GM18517 (cell line): ENCODE results near the gene TUBGCP6.
"Not testable (repeated sequence)": the region's sequence is repeated elsewhere in the genome, so short reads cannot be mapped to it uniquely, and the experiment has no call there.

ENCODE experiments used
- ATAC-seq: cut with Tn5 transposase; IDR thresholded peaks from one replicate; pipeline ENCODE4 v1.9.1; 2021; ENCODE audit warnings: mild to moderate bottlenecking, moderate library complexity; ENCODE audit not compliant: unreplicated experiment

The TUBGCP6 gene

DNA sequence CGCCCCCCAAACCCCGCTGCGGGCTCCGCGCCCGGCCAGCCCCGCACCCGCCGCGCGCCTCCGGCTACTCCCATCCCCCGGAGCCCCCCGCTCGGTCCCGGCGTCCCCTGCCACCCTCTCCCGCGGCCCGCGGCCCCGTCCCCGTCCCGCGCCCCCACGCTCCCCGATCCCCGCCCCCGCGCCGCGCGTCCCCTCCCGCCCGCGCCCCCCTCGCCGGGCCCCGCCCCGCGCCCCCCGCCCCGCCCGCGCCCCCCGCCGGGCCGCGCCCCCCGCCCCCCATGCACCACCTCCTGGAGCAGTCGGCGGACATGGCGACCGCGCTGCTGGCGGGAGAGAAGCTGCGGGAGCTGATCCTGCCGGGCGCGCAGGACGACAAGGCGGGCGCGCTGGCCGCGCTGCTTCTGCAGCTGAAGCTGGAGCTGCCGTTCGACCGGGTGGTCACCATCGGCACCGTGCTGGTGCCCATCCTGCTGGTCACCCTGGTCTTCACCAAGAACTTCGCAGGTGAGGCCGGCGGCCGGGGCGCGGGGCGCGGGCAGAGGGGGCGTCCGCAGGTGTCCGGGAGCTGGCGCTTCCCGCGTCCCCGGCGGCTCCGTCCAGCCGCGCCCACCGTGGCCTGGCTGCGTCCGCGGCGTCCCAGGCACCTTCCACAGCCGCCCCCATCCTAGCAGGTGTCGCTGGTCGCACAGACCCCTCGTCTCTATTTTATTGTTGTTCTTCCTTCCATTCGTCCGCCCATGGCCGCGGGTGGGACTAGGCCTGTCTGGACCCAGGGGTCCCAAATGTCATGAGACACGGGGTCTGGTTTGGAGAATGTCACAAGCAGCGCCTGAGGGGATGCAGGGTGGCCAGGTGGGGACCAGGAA is 74.1 kb downstream of the TUBGCP6 start, which contains the start of gene PANX2:
Gene PANX2 (plus strand): TSS at position 279 of the 866 bp plus-strand sequence. CDS start 0 bp downstream, at position 279.
- ATAC-seq: no peak

DNA sequence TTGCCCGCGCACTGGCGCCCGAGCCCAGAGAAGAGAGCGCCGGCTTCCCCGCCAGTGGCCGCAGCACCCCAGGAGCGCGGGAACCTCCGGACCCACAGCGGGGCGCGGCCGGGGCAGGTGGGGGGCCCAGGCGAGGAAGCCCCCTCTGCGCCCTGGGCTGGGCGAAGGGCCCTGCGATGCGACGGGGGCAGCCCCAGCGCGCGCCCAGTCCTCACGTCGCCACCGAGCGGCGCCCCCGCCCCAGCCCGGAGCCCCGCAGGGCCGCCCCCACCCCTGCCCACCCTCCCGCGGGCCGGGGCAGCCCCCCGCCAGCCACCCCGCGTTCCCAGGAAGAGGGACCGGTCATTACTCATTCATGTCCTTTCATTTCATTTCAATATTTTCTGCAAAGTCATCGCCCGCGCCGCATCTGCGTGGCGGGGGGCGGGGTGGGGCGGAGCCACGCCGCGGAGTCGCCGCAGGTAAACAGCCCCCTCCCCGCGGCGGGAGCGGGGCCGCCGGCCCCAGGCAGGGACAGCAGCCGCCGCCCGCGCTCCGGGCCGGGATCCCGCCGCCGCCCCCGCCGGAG is 75.0 kb downstream of the TUBGCP6 start:
- no peak for ATAC-seq

GRCh38 chr22:50169181-50169759 is 75.6 kb downstream of the TUBGCP6 start:
- no peak for ATAC-seq

- not testable (repeated sequence) for ATAC-seq
Observed at GRCh38 chr22:50168490-50169180, 76.2 kb downstream of the TUBGCP6 start.

DNA sequence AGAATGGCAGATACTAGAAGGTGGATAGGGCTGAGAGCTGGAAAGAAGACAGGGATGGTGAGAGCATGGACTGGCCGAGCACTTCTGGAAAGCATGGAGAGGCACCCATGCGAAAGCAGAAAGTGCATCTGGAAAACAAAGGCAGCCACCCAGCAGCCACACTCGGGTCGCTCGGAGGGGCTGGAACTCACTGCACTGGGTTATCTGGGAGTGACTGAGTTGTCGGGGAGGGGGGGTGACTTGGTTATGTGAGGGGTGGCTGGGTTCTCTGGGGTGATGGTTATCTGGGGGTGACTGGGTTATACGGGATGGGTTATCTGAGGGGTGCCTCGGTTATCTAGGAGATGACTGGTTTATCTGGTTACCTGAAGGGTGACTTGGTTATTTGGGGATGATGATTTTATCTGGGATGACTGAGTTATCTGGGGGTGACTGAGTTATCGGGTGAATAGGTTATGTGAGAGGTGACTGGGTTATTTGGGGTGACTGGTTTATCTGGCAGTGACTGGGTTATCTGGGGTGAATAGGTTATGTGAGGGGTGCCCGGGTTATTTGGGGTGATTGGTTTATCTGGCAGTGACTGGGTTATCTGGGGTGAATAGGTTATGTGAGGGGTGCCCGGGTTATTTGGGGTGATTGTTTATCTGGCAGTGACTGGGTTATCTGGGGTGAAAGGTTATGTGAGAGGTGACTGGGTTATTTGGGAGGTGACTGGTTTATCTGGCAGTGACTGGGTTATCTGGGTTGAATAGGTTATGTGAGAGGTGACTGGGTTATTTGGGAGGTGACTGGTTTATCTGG is 76.9 kb downstream of the TUBGCP6 start:
- ATAC-seq: no peak
